Upper lobe of left lung (tissue), 6 donors: ENCODE measurements around the gene KLHL25. TPM values are rescaled to one million over a fixed set of nuclear protein-coding genes. Genes with fewer than 3 reads are reported as not detected.
A peak's percentile ranks its signal among the peaks of the same experiment; 100 is the strongest.

ENCODE experiments used
- ATAC-seq, 2 donors: fragments of 200-7000 bp; cut with Tn5 transposase; one replicate each; pipeline ENCODE4 v1.9.1; 2022; ENCODE audit warnings: mild to moderate bottlenecking in 2 of 2, moderate library complexity in 2 of 2; ENCODE audit not compliant: low FRiP score in 2 of 2
- DNase-seq, 2 donors: peaks; one replicate each; pipeline ENCODE4 v3.0.0-alpha.2; 2019 to 2020
- H3K27ac ChIP-seq, 4 donors: fragments of 200-600 bp; sonication (generic); one replicate each; pipeline ENCODE4 v1.5.1; 2016 to 2019
- H3K27me3 ChIP-seq, 4 donors: fragments of 200-600 bp; sonication (generic); one replicate each; pipeline ENCODE4 v1.5.1; 2017 to 2019
- H3K36me3 ChIP-seq, 4 donors: fragments of 200-600 bp; sonication (generic); one replicate each; pipeline ENCODE4 v1.5.1; 2016 to 2019
- H3K4me1 ChIP-seq, 4 donors: fragments of 200-600 bp; sonication (generic); one replicate each; pipeline ENCODE4 v1.5.1; 2018 to 2019
- H3K4me3 ChIP-seq, 4 donors: fragments of 200-600 bp; sonication (generic); one replicate each; pipeline ENCODE4 v1.5.1; 2017 to 2019; ENCODE audit warnings: mild to moderate bottlenecking in 2 of 4, moderate library complexity in 1 of 4
- H3K9me3 ChIP-seq, 4 donors: fragments of 200-600 bp; sonication (generic); one replicate each; pipeline ENCODE4 v1.5.1; 2018 to 2019
- CTCF ChIP-seq, 6 experiments: fragments of 450-650 bp in 4 of 6; fragments of 200-600 bp in 2 of 6; sonication (generic) in 2 of 6; IDR thresholded peaks; one replicate each; pipeline ENCODE4 v1.5.1; 2016 to 2019; ENCODE audit warnings: antibody characterized with exemption in 6 of 6
- EP300 ChIP-seq, 4 donors: sonication (generic); formaldehyde crosslinking; IDR thresholded peaks; one replicate each; pipeline ENCODE4 v1.5.1; 2017; ENCODE audit warnings: antibody characterized with exemption in 4 of 4, control low read depth in 2 of 4
- POLR2A ChIP-seq, 4 donors: fragments of 450-650 bp; IDR thresholded peaks; one replicate each; pipeline ENCODE4 v1.5.1; 2016 to 2017; ENCODE audit warnings: antibody characterized with exemption in 4 of 4, mild to moderate bottlenecking in 2 of 4
- POLR2AphosphoS5 ChIP-seq, 2 donors: sonication (generic); formaldehyde crosslinking; IDR thresholded peaks; one replicate each; pipeline ENCODE4 v1.5.1; 2017; ENCODE audit warnings: antibody characterized with exemption in 2 of 2
- WGBS, 2 donors: methylation state at CpG; one replicate each; pipeline ENCODE4 v1.1.5; 2017 to 2018; 5-methylcytosine and 5-hydroxymethylcytosine counted together
- total RNA-seq, 6 donors: library from RNA; depleted of rRNA in 4 of 6; stranded (reverse); fragments of >200 nt in 4 of 6; gene quantifications; one replicate each; pipeline versions ENCODE4 v1.1.0 to v1.2.1, GENCODE V29; 2016 to 2021
- donor health status: DM: no; HTN: no; CAD: no; lungs with moderate emphysema.
- donor health status: DM: no; HTN: yes; CAD: no; lungs with severe emphysema.

The KLHL25 gene
- total RNA-seq, 6 donors from 2014 or later, result 3.0 to 24.1 (median 5.6) TPM

GRCh38 chr15:85777250-85778106, 17.2 kb downstream of the KLHL25 start:
- DNase-seq (peak in 1 of 2 donors; percentile 82), ATAC-seq (peak; percentile 53 to 87)
- Histone ChIP-seq H3K4me3 (no peak overlapping the region), H3K27me3 (no peaks in the 10 kb centered on the region), H3K36me3 (no peaks in the 10 kb centered on the region), H3K4me1 (peaks cover 7 to 32% (median 15%) of the 10 kb centered on the region in 4 donors), H3K9me3 (no peaks in the 10 kb centered on the region), H3K27ac (peak overlapping the region in 1 of 4 donors; percentile 56)
- 63 to 82% methylated on average over 15 to 18 of the region's 18 CpGs for WGBS, 2 donors
- TF ChIP-seq POLR2A (IDR thresholded peaks at IDR 0.05) (no peak), EP300 (IDR thresholded peaks at IDR 0.05) (no peak), POLR2AphosphoS5 (IDR thresholded peaks at IDR 0.05) (peak in 1 of 2 donors; percentile 41), CTCF (IDR thresholded peaks at IDR 0.05) (no peak)

GRCh38 chr15:85773970-85774369, 20.8 kb downstream of the KLHL25 start:
- Histone ChIP-seq H3K4me1 (peaks cover 15 to 41% (median 25%) of the 10 kb centered on the region in 4 donors), H3K9me3 (no peaks in the 10 kb centered on the region), H3K27me3 (no peaks in the 10 kb centered on the region), H3K36me3 (peaks cover 0 to 2% (median 0%) of the 10 kb centered on the region in 4 donors), H3K4me3 (no peak overlapping the region), H3K27ac (no peak overlapping the region)
- ATAC-seq (no peak), DNase-seq (no peak)
- no peak for TF ChIP-seq EP300 (IDR thresholded peaks at IDR 0.05)
- TF ChIP-seq CTCF (IDR thresholded peaks at IDR 0.05), result no peak
- WGBS, 2 donors, result 92 to 94% methylated on average over 10 of the region's 10 CpGs

GRCh38 chr15:85773249-85773648, 21.5 kb downstream of the KLHL25 start:
- H3K4me3 ChIP-seq, result no peak overlapping the region
- no peaks in the 10 kb centered on the region for H3K9me3 ChIP-seq
- no peak for TF ChIP-seq POLR2AphosphoS5 (IDR thresholded peaks at IDR 0.05)
- TF ChIP-seq EP300 (IDR thresholded peaks at IDR 0.05), result no peak
- no peak for TF ChIP-seq POLR2A (IDR thresholded peaks at IDR 0.05)
- no peak for TF ChIP-seq CTCF (IDR thresholded peaks at IDR 0.05)
- peak overlapping the region in 3 of 4 donors; percentile 79 to 82 (median 82) for H3K27ac ChIP-seq
- no peaks in the 10 kb centered on the region for H3K27me3 ChIP-seq
- H3K4me1 ChIP-seq, result peaks cover 14 to 37% (median 24%) of the 10 kb centered on the region in 4 donors
- DNase-seq (peak in 1 of 2 donors; percentile 54), ATAC-seq (no peak)
- H3K36me3 ChIP-seq, result peaks cover 0 to 9% (median 0%) of the 10 kb centered on the region in 4 donors
- 98% methylated on average over 10 to 12 of the region's 12 CpGs for WGBS, 2 donors

- ATAC-seq (peak in 1 of 2 donors; percentile 32), DNase-seq (no peak)
- no peaks in the 10 kb centered on the region for H3K9me3 ChIP-seq
- peak overlapping the region; percentile 63 to 82 (median 80) for H3K27ac ChIP-seq
- 90 to 93% methylated on average over 5 to 9 of the region's 9 CpGs for WGBS, 2 donors
- H3K27me3 ChIP-seq, result no peaks in the 10 kb centered on the region
- no peak overlapping the region for H3K4me3 ChIP-seq
- H3K36me3 ChIP-seq, result peaks cover 0 to 11% (median 0%) of the 10 kb centered on the region in 4 donors
- TF ChIP-seq CTCF (IDR thresholded peaks at IDR 0.05) (no peak), EP300 (IDR thresholded peaks at IDR 0.05) (no peak), POLR2A (IDR thresholded peaks at IDR 0.05) (no peak), POLR2AphosphoS5 (IDR thresholded peaks at IDR 0.05) (no peak)
- H3K4me1 ChIP-seq, result peaks cover 8 to 31% (median 21%) of the 10 kb centered on the region in 4 donors
These were observed 22.1 kb downstream of the KLHL25 start for GRCh38 chr15:85772668-85773067.
